K562 (cell line): ENCODE measurements around the gene DHRS13. TPM values are rescaled to one million over a fixed set of nuclear protein-coding genes. Genes with fewer than 3 reads are reported as not detected.
A peak's percentile ranks its signal among the peaks of the same experiment; 100 is the strongest.

Experiments used
- ATAC-seq: fragments of 200-7000 bp; cut with Tn5 transposase; 3 replicates; pipeline ENCODE4 v1.9.1; 2020; ENCODE audit warnings: moderate library complexity
- BruUV-seq: library from RNA; stranded (reverse); fragments of 400-500 nt; replicated peaks from 2 replicates; lab custom pipeline; 2021; lab: Mats Ljungman, UMichigan
- CTCF ChIA-PET: fragments of 300-600 bp; formaldehyde crosslinking; extraction: SDS; loops from one replicate; lab custom pipeline; 2021; ENCODE audit warnings: low intra/inter-chr PET ratio; lab: Yijun Ruan, JAX
- POLR2A ChIA-PET: fragments of 300-600, 350-650 bp; sonication (Branson Sonifier 250); formaldehyde crosslinking; extraction: SDS; loops from one replicate; lab custom pipeline; 2021; ENCODE audit warnings: antibody characterized with exemption, inconsistent platforms; lab: Yijun Ruan, JAX
- DNase-seq, 4 experiments: peaks; one replicate each; pipeline versions ENCODE4 v3.0.0 to v3.0.0-alpha.2; 2011 to 2018; ENCODE audit warnings: low spot score in 3 of 4, mixed read lengths in 3 of 4; ENCODE audit errors: extremely low read depth in 1 of 4
- FAIRE-seq: peaks from 2 replicates; lab custom pipeline; 2011; peaks lifted over from hg19 to GRCh38; lab: Jason Lieb, UNC
- H2AFZ ChIP-seq: 2 replicates; pipeline ENCODE4 v1.6.0; 2011; ENCODE audit warnings: low read depth, low read length, control low read depth, inconsistent platforms
- H3K27ac ChIP-seq: fragments of 200-600 bp; 3 replicates; pipeline ENCODE4 v1.8.0; 2011; ENCODE audit warnings: low read depth, mild to moderate bottlenecking, control low read depth, inconsistent platforms, low read length, moderate library complexity, mixed read lengths; ENCODE audit errors: extremely low read depth
- H3K27me3 ChIP-seq, 2 experiments: fragments of 300-600 bp in 1 of 2; 2 replicates in 1 of 2; 3 replicates in 1 of 2; pipeline versions ENCODE4 v1.6.0 to v1.8.0; 2011; ENCODE audit warnings: inconsistent platforms in 2 of 2, low read length in 2 of 2, mild to moderate bottlenecking in 1 of 2, mixed read lengths in 1 of 2, moderate library complexity in 1 of 2; ENCODE audit not compliant: control insufficient read depth in 2 of 2, insufficient read depth in 2 of 2
- H3K36me3 ChIP-seq: fragments of 300-600 bp; 3 replicates; pipeline ENCODE4 v1.8.0; 2011; ENCODE audit warnings: mild to moderate bottlenecking, low read length, inconsistent platforms; ENCODE audit not compliant: control insufficient read depth, insufficient read depth
- H3K4me1 ChIP-seq, 2 experiments: fragments of 200-600 bp in 1 of 2; replicated peaks in 1 of 2; 2 replicates in 1 of 2; 3 replicates in 1 of 2; pipeline versions ENCODE4 v1.5.1 to v1.8.0; 2011; ENCODE audit warnings: inconsistent platforms in 2 of 2, low read length in 2 of 2, mild to moderate bottlenecking in 1 of 2, mixed read lengths in 1 of 2, moderate library complexity in 1 of 2; ENCODE audit not compliant: control insufficient read depth in 2 of 2, insufficient read depth in 2 of 2
- H3K4me2 ChIP-seq: 2 replicates; pipeline ENCODE4 v1.6.1; 2011; ENCODE audit warnings: low read length, control low read depth, inconsistent platforms, mixed read lengths; ENCODE audit not compliant: insufficient read depth
- H3K4me3 ChIP-seq: fragments of 200-600 bp; sonication (generic), shearing (Covaris generic); 2 replicates; pipeline ENCODE4 v1.5.1; 2016; ENCODE audit warnings: control low read depth, inconsistent platforms
- H3K79me2 ChIP-seq: fragments of 200-600 bp; 3 replicates; pipeline ENCODE4 v1.8.0; 2011; ENCODE audit warnings: low read length, inconsistent platforms; ENCODE audit not compliant: control insufficient read depth, insufficient read depth
- H3K9ac ChIP-seq, 2 experiments: 2 replicates each; pipeline versions ENCODE4 v1.6.0 to v1.6.1; 2011; ENCODE audit warnings: low read depth in 2 of 2, low read length in 2 of 2, control low read depth in 1 of 2, inconsistent platforms in 1 of 2, mild to moderate bottlenecking in 1 of 2, mixed read lengths in 1 of 2; ENCODE audit not compliant: insufficient read depth in 1 of 2
- H3K9me1 ChIP-seq: one replicate; pipeline ENCODE4 v1.6.0; 2011; ENCODE audit warnings: inconsistent platforms, mild to moderate bottlenecking, low read length, moderate library complexity; ENCODE audit not compliant: control insufficient read depth, insufficient read depth
- H3K9me3 ChIP-seq: replicated peaks from 2 replicates; pipeline ENCODE4 v1.5.1; 2011; ENCODE audit warnings: low read depth, low read length, inconsistent platforms; ENCODE audit not compliant: control insufficient read depth, insufficient read depth
- H4K20me1 ChIP-seq: replicated peaks from 2 replicates; pipeline ENCODE4 v1.6.1; 2011; ENCODE audit warnings: low read length, inconsistent platforms, mixed read lengths; ENCODE audit not compliant: control insufficient read depth, insufficient read depth
- CEBPZ ChIP-seq: fragments of 150-350 bp; IDR thresholded peaks from 2 replicates; pipeline ENCODE4 v1.6.1; 2014; ENCODE audit warnings: low read depth, mild to moderate bottlenecking, low read length, borderline replicate concordance
- HDAC3 ChIP-seq: fragments of 450-650 bp; IDR thresholded peaks from 2 replicates; pipeline ENCODE4 v1.6.1; 2018; ENCODE audit warnings: borderline replicate concordance, mild to moderate bottlenecking, moderate library complexity; ENCODE audit not compliant: partially characterized antibody
- KDM4B ChIP-seq, 2 experiments: fragments of 450-650 bp in 1 of 2; sonication (generic) in 1 of 2; IDR thresholded peaks; 2 replicates each; pipeline ENCODE4 v1.6.1; 2016 to 2017; ENCODE audit warnings: borderline replicate concordance in 2 of 2, antibody characterized with exemption in 1 of 2, low read depth in 1 of 2, mild to moderate bottlenecking in 1 of 2
- L3MBTL2 ChIP-seq: fragments of 450-650 bp; IDR thresholded peaks from 2 replicates; pipeline ENCODE4 v1.6.1; 2016; ENCODE audit warnings: mild to moderate bottlenecking, moderate library complexity
- PCBP1 ChIP-seq: fragments of 200-400 bp; formaldehyde crosslinking; IDR thresholded peaks from 2 replicates; pipeline ENCODE4 v1.6.1; 2018; ENCODE audit warnings: mild to moderate bottlenecking, low read depth, low read length; ENCODE audit not compliant: poor library complexity, severe bottlenecking
- PPARD ChIP-seq: fragments of 250-450 bp; sonication (Bioruptor Pico); IDR thresholded peaks from 2 replicates; pipeline ENCODE4 v1.8.0; 2022; ENCODE audit warnings: inconsistent platforms, mild to moderate bottlenecking, moderate library complexity
- RBM25 ChIP-seq: fragments of 200-400 bp; formaldehyde crosslinking; IDR thresholded peaks from 2 replicates; pipeline ENCODE4 v1.6.1; 2018; ENCODE audit warnings: low read length, low read depth, moderate library complexity; ENCODE audit not compliant: severe bottlenecking
- SRSF1 ChIP-seq: fragments of 200-400 bp; formaldehyde crosslinking; IDR thresholded peaks from 2 replicates; pipeline ENCODE4 v1.6.1; 2017; ENCODE audit warnings: mild to moderate bottlenecking, low read depth, low read length, moderate library complexity
- TOE1 ChIP-seq, 2 experiments: fragments of 450-650 bp in 1 of 2; sonication (generic) in 1 of 2; formaldehyde crosslinking in 1 of 2; IDR thresholded peaks; 2 replicates each; pipeline versions ENCODE4 v1.7.1 to v1.8.0; 2016 to 2022; ENCODE audit warnings: borderline replicate concordance in 2 of 2, mild to moderate bottlenecking in 2 of 2, antibody characterized with exemption in 1 of 2, inconsistent platforms in 1 of 2, low read depth in 1 of 2, missing genetic modification reagents in 1 of 2, moderate library complexity in 1 of 2
- XRCC5 ChIP-seq: fragments of 200-400 bp; formaldehyde crosslinking; IDR thresholded peaks from 2 replicates; pipeline ENCODE4 v1.6.1; 2017; ENCODE audit warnings: low read depth, mild to moderate bottlenecking, low read length
- ZNF232 ChIP-seq: sonication (generic); formaldehyde crosslinking; IDR thresholded peaks from 2 replicates; pipeline ENCODE4 v1.8.0; 2022; ENCODE audit warnings: mild to moderate bottlenecking, missing genetic modification reagents
- ZNF583 ChIP-seq: fragments of 250-450 bp; sonication (Bioruptor Pico); IDR thresholded peaks from 2 replicates; pipeline ENCODE4 v1.4.0; 2020
- ZNF740 ChIP-seq, 3 experiments: fragments of 200-800 bp in 1 of 3; sonication (Bioruptor generic) in 1 of 3; sonication (generic) in 1 of 3; formaldehyde crosslinking in 1 of 3; IDR thresholded peaks; 2 replicates each; pipeline versions ENCODE4 v1.6.1 to v1.8.0; 2016 to 2022; ENCODE audit warnings: mild to moderate bottlenecking in 2 of 3, missing compliant biosample characterization in 2 of 3, missing genetic modification characterization in 2 of 3, missing genetic modification reagents in 1 of 3
- WGBS: fragments of 100-300 bp; shearing (Covaris generic); methylation state at CpG from one replicate; pipeline ENCODE4 v1.1.6; 2016; ENCODE audit warnings: low coverage, mixed read lengths; ENCODE audit not compliant: insufficient coverage; ENCODE audit errors: missing lambda C conversion rate; 5-methylcytosine and 5-hydroxymethylcytosine counted together
- in situ Hi-C: fragments of 300-500 bp; cut with MboI; formaldehyde crosslinking; loops from 4 replicates; pipeline ENCODE4 v1.15.0; 2018; ENCODE audit warnings: inconsistent platforms, mixed read lengths
- intact Hi-C: fragments of 100-400 bp; cut with micrococcal nuclease; formaldehyde crosslinking; loops from 2 replicates; pipeline ENCODE4 v1.14.2; 2022
- polyA plus RNA-seq, 8 experiments: library from polyadenylated mRNA; depleted of rRNA in 4 of 8; stranded (reverse) in 5 of 8; unstranded in 3 of 8; fragments of >200 nt; fragmentation: Nextera tagmentation in 2 of 8; fragmentation: Illumina TruSeq in 1 of 8; extraction: Ambion mirVana in 2 of 8; extraction: Trizol in 1 of 8; gene quantifications; 2 replicates each; pipeline versions ENCODE4 v1.2.1 to v1.2.3, GENCODE V29; 2011 to 2014; ENCODE audit warnings: inconsistent platforms in 1 of 8, missing spikeins in 1 of 8
- total RNA-seq, 7 experiments: library from RNA; depleted of rRNA in 6 of 7; stranded (reverse); fragments of >200 nt in 6 of 7; fragmentation: Illumina TruSeq in 2 of 7; extraction: Trizol in 2 of 7; gene quantifications; 2 replicates each; pipeline versions ENCODE4 v1.2.1 to v1.2.3, GENCODE V29; 2011 to 2021; ENCODE audit warnings: low replicate concordance in 1 of 7

The DHRS13 gene
- total and polyA plus RNA-seq, 9 of the 15 experiments (the other 6 are each of a cell fraction or from before 2014, with no cell fraction given) = 0.32 to 52.3 (median 34.3) TPM; not detected in 1

- no peak for TF ChIP-seq CEBPZ
Measured at GRCh38 chr17:28951428-28951990, 48.6 kb upstream of the DHRS13 start, which contains the start of gene PHF12 (continued).

- FAIRE-seq = no peak
- TF ChIP-seq PPARD (CRISPR knock-in tag) = no peak
- no peak for TF ChIP-seq RBM25
- TF ChIP-seq ZNF740 (CRISPR knock-in tag; IDR thresholded peaks at IDR 0.05) = no peak
- TF ChIP-seq ZNF740 (tag; IDR thresholded peaks at IDR 0.05) = peak in 1 of 2 experiments; percentile 85; a peak in 2 of 4 replicates
- TF ChIP-seq ZNF232 (CRISPR knock-in tag) = no peak
- TF ChIP-seq L3MBTL2 = no peak
- TF ChIP-seq XRCC5 = 0 out of 2 replicates have a peak, but pooled peaks have one; percentile 7
- no peak for TF ChIP-seq ZNF583 (CRISPR knock-in tag)
- no peak for TF ChIP-seq TOE1 (IDR thresholded peaks at IDR 0.05; ENCODE audit: borderline replicate concordance)
- no peak for TF ChIP-seq TOE1 (CRISPR knock-in tag; IDR thresholded peaks at IDR 0.05; ENCODE audit: borderline replicate concordance, low read depth)
- TF ChIP-seq SRSF1 = peak; percentile 49; the same call in 1 of the 2 replicates
- TF ChIP-seq PCBP1 = peak; percentile 78
- TF ChIP-seq KDM4B (IDR thresholded peaks at IDR 0.05; ENCODE audit: borderline replicate concordance in 2 of 2, low read depth in 1 of 2) = 0 out of 4 replicates have a peak, but pooled peaks of 1 of the 2 experiments have one; percentile 24
- peak; percentile 90 for TF ChIP-seq HDAC3
Measured at GRCh38 chr17:28950752-28951427, 48.0 kb upstream of the DHRS13 start.

More at GRCh38 chr17:28950752-28951427, 48.0 kb upstream of the DHRS13 start:
- Histone ChIP-seq H3K4me2 (peak overlapping the region; percentile 92), H3K4me1 (peaks cover 18 to 21% of the 10 kb centered on the region in 2 experiments), H3K4me3 (peak overlapping the region; percentile 61), H3K79me2 (peaks cover 53% of the 10 kb centered on the region), H3K9me3 (no peaks in the 10 kb centered on the region), H3K36me3 (peaks cover 27% of the 10 kb centered on the region; the same call in 2 of the 3 replicates), H3K27ac (peak overlapping the region; percentile 72), H3K9ac (peak overlapping the region; percentile 80 to 95), H3K27me3 (no peaks in the 10 kb centered on the region; a peak in 1 of 5 replicates), H3K9me1 (no peaks in the 10 kb centered on the region), H4K20me1 (peaks cover 6% of the 10 kb centered on the region), H2AFZ (peak overlapping the region; percentile 67)
- intact Hi-C loops (loop anchor here (5.0 kb wide), 2 partner anchors 49 to 104 kb away; partner anchors contain the start of gene DHRS13), in situ Hi-C loops (no loop called here)
- DNase-seq (no peak), ATAC-seq (peak; percentile 4)
- ChIA-PET POLR2A (interaction anchor here (0.6 to 2.5 kb wide), 20 partner anchors 10 to 353 kb away, joined by 3 to 24 read pairs (median 4); partner anchors contain the start of gene TLCD1), CTCF (no interaction called here)
- WGBS = 2% methylated on average over 21 of the region's 51 CpGs
- BruUV-seq = no TSS peak
